GM12872 (cell line): ENCODE measurements around the gene TRABD2B.

Experiments
- CTCF ChIP-seq: IDR thresholded peaks from 3 replicates; pipeline ENCODE4 v1.5.1; 2011; ENCODE audit warnings: low read depth, mild to moderate bottlenecking, low read length, moderate library complexity; ENCODE audit not compliant: insufficient read depth

The TRABD2B gene

GRCh38 chr1:47859092-47859743, 138.0 kb downstream of the TRABD2B start:
- TF ChIP-seq CTCF = no peak

- no peak for TF ChIP-seq CTCF
Observed at GRCh38 chr1:47856996-47857395, 140.2 kb downstream of the TRABD2B start.

- no peak for TF ChIP-seq CTCF
Observed at GRCh38 chr1:47855230-47855629, 142.0 kb downstream of the TRABD2B start.

GRCh38 chr1:47854552-47855144, 142.5 kb downstream of the TRABD2B start:
- TF ChIP-seq CTCF = no peak

GRCh38 chr1:47853852-47854251, 143.3 kb downstream of the TRABD2B start:
- TF ChIP-seq CTCF = no peak

GRCh38 chr1:47853059-47853458, 144.1 kb downstream of the TRABD2B start:
- TF ChIP-seq CTCF = no peak

GRCh38 chr1:47852006-47852718, 145.0 kb downstream of the TRABD2B start:
- no peak for TF ChIP-seq CTCF
